SJSA1 (cell line): ENCODE results near the gene ABCA6. TPM values are rescaled to one million over a fixed set of nuclear protein-coding genes. Genes with fewer than 3 reads are reported as not detected.
"Not testable (repeated sequence)": the region's sequence is repeated elsewhere in the genome, so short reads cannot be mapped to it uniquely, and the experiment has no call there.

Experiments
- DNase-seq, 2 experiments: peaks; one replicate each; pipeline ENCODE4 v3.0.0-alpha.2; 2015 to 2020; ENCODE audit warnings: low spot score in 2 of 2, low read depth in 1 of 2
- H3K27ac ChIP-seq: fragments of 250-450 bp; sonication (Bioruptor Pico); 2 replicates; pipeline ENCODE4 v1.5.1; 2020; ENCODE audit warnings: mild to moderate bottlenecking, moderate library complexity
- H3K27me3 ChIP-seq: fragments of 250-450 bp; sonication (Bioruptor Pico); replicated peaks from 2 replicates; pipeline ENCODE4 v1.5.1; 2020; ENCODE audit warnings: mild to moderate bottlenecking, moderate library complexity
- H3K36me3 ChIP-seq: fragments of 250-450 bp; sonication (Bioruptor Pico); 2 replicates; pipeline ENCODE4 v1.5.1; 2020; ENCODE audit warnings: mild to moderate bottlenecking
- H3K4me1 ChIP-seq: fragments of 250-450 bp; sonication (Bioruptor Pico); replicated peaks from 2 replicates; pipeline ENCODE4 v1.6.1; 2021; ENCODE audit warnings: mild to moderate bottlenecking
- H3K4me3 ChIP-seq: fragments of 250-450 bp; sonication (Bioruptor Pico); 2 replicates; pipeline ENCODE4 v1.5.1; 2020; ENCODE audit warnings: mild to moderate bottlenecking
- H3K9me3 ChIP-seq: fragments of 250-450 bp; sonication (Bioruptor Pico); replicated peaks from 2 replicates; pipeline ENCODE4 v1.5.1; 2020; ENCODE audit warnings: mild to moderate bottlenecking
- total RNA-seq: library from RNA; depleted of rRNA; stranded (reverse); fragments of >200 nt; shearing (Covaris generic); gene quantifications from 2 replicates; pipeline ENCODE4 v1.2.3, GENCODE V29; 2014; rRNA removed

ABCA6 gene
- not detected in 2 replicates for total RNA-seq

- no peaks in the 10 kb centered on the region; the same call in 1 of the 2 replicates for H3K4me1 ChIP-seq
- H3K27ac ChIP-seq, result no peak within 1 kb of the TSS
- no peaks in the 10 kb centered on the region for H3K9me3 ChIP-seq
- peak in 1 of 2 experiments; percentile 15 for DNase-seq
- H3K36me3 ChIP-seq, result no peaks in the 10 kb centered on the region
- H3K27me3 ChIP-seq, result no peaks in the 10 kb centered on the region
- no peak within 1 kb of the TSS for H3K4me3 ChIP-seq
These were observed at the start of gene ABCA6 for GRCh38 chr17:69141431-69142174. TSS of gene ABCA6 (minus strand) at chr17:69141895. CDS start at chr17:69140703, 1,192 bp downstream.

- H3K4me3 ChIP-seq, result no peak overlapping the region
- no peaks in the 10 kb centered on the region for H3K9me3 ChIP-seq
- H3K27ac ChIP-seq, result no peak overlapping the region
- no peaks in the 10 kb centered on the region; the same call in 1 of the 2 replicates for H3K27me3 ChIP-seq
- H3K4me1 ChIP-seq, result peaks cover 10% of the 10 kb centered on the region
- no peak for DNase-seq
- H3K36me3 ChIP-seq, result no peaks in the 10 kb centered on the region
These were observed 47.1 kb upstream of the ABCA6 start for GRCh38 chr17:69188796-69189195.

GRCh38 chr17:69188064-69188463 is 46.4 kb upstream of the ABCA6 start:
- H3K27ac ChIP-seq, result no peak overlapping the region

GRCh38 chr17:69187294-69187693 is 45.6 kb upstream of the ABCA6 start:
- Histone ChIP-seq H3K9me3 (no peaks in the 10 kb centered on the region), H3K4me1 (peaks cover 10% of the 10 kb centered on the region), H3K4me3 (no peak overlapping the region), H3K36me3 (no peaks in the 10 kb centered on the region), H3K27ac (no peak overlapping the region), H3K27me3 (no peaks in the 10 kb centered on the region; the same call in 1 of the 2 replicates)
- DNase-seq, result no peak

More at GRCh38 chr17:69188064-69188463, 46.4 kb upstream of the ABCA6 start:
- Histone ChIP-seq H3K4me1 (peaks cover 10% of the 10 kb centered on the region), H3K36me3 (no peaks in the 10 kb centered on the region), H3K27me3 (no peaks in the 10 kb centered on the region; the same call in 1 of the 2 replicates), H3K9me3 (no peaks in the 10 kb centered on the region), H3K4me3 (no peak overlapping the region)
- DNase-seq, result no peak

GRCh38 chr17:69179227-69179952 is 37.7 kb upstream of the ABCA6 start:
- Histone ChIP-seq H3K9me3 (no peaks in the 10 kb centered on the region), H3K27ac (no peak overlapping the region), H3K36me3 (no peaks in the 10 kb centered on the region), H3K27me3 (no peaks in the 10 kb centered on the region), H3K4me3 (no peak overlapping the region), H3K4me1 (peaks cover 30% of the 10 kb centered on the region)
- DNase-seq, result no peak

- Histone ChIP-seq H3K27me3 (no peaks in the 10 kb centered on the region), H3K27ac (peak overlapping the region; percentile 89), H3K4me3 (no peak overlapping the region), H3K36me3 (no peaks in the 10 kb centered on the region), H3K9me3 (no peaks in the 10 kb centered on the region), H3K4me1 (peaks cover 44% of the 10 kb centered on the region)
- DNase-seq, result no peak
These were observed 34.7 kb upstream of the ABCA6 start for GRCh38 chr17:69176457-69176795.

GRCh38 chr17:69175625-69176456 is 34.1 kb upstream of the ABCA6 start:
- Histone ChIP-seq H3K4me1 (peaks cover 44% of the 10 kb centered on the region), H3K27ac (peak overlapping the region; percentile 89), H3K36me3 (no peaks in the 10 kb centered on the region), H3K27me3 (no peaks in the 10 kb centered on the region), H3K9me3 (no peaks in the 10 kb centered on the region), H3K4me3 (no peak overlapping the region)
- DNase-seq, result peak; percentile 75 to 84

GRCh38 chr17:69175262-69175624 is 33.5 kb upstream of the ABCA6 start:
- no peaks in the 10 kb centered on the region for H3K27me3 ChIP-seq
- no peak overlapping the region for H3K4me3 ChIP-seq
- no peaks in the 10 kb centered on the region for H3K36me3 ChIP-seq
- no peaks in the 10 kb centered on the region for H3K9me3 ChIP-seq
- H3K27ac ChIP-seq, result peak overlapping the region; percentile 89
- peaks cover 44% of the 10 kb centered on the region for H3K4me1 ChIP-seq
- DNase-seq, result no peak

- Histone ChIP-seq H3K9me3 (no peaks in the 10 kb centered on the region), H3K36me3 (no peaks in the 10 kb centered on the region), H3K4me1 (peaks cover 40% of the 10 kb centered on the region), H3K4me3 (no peak overlapping the region), H3K27ac (no peak overlapping the region), H3K27me3 (no peaks in the 10 kb centered on the region)
- no peak for DNase-seq
These were observed 31.4 kb upstream of the ABCA6 start for GRCh38 chr17:69173118-69173517.

- Histone ChIP-seq H3K27me3 (no peaks in the 10 kb centered on the region), H3K9me3 (no peaks in the 10 kb centered on the region), H3K36me3 (no peaks in the 10 kb centered on the region), H3K27ac (no peak overlapping the region), H3K4me1 (peaks cover 24% of the 10 kb centered on the region), H3K4me3 (no peak overlapping the region)
- no peak for DNase-seq
These were observed 28.7 kb upstream of the ABCA6 start for GRCh38 chr17:69170377-69170776.

- not testable (repeated sequence) for H3K27me3 ChIP-seq, H3K4me1 ChIP-seq, H3K9me3 ChIP-seq, DNase-seq, H3K27ac ChIP-seq, H3K4me3 ChIP-seq, H3K36me3 ChIP-seq
These were observed 26.9 kb upstream of the ABCA6 start for GRCh38 chr17:69168642-69169041.

- no peaks in the 10 kb centered on the region for H3K27me3 ChIP-seq
- H3K36me3 ChIP-seq, result no peaks in the 10 kb centered on the region
- no peak overlapping the region for H3K4me3 ChIP-seq
- no peak overlapping the region for H3K27ac ChIP-seq
- no peaks in the 10 kb centered on the region for H3K9me3 ChIP-seq
- DNase-seq, result no peak
- no peaks in the 10 kb centered on the region for H3K4me1 ChIP-seq
These were observed 25.3 kb upstream of the ABCA6 start for GRCh38 chr17:69166957-69167356.

- Histone ChIP-seq H3K9me3 (no peaks in the 10 kb centered on the region), H3K4me3 (no peak overlapping the region), H3K4me1 (no peaks in the 10 kb centered on the region), H3K27ac (no peak overlapping the region), H3K27me3 (no peaks in the 10 kb centered on the region), H3K36me3 (no peaks in the 10 kb centered on the region)
- no peak for DNase-seq
These were observed 22.5 kb upstream of the ABCA6 start for GRCh38 chr17:69164206-69164605.

GRCh38 chr17:69159418-69159817 is 17.7 kb upstream of the ABCA6 start:
- Histone ChIP-seq H3K4me3 (no peak overlapping the region), H3K27me3 (no peaks in the 10 kb centered on the region), H3K4me1 (no peaks in the 10 kb centered on the region), H3K36me3 (no peaks in the 10 kb centered on the region), H3K27ac (no peak overlapping the region), H3K9me3 (no peaks in the 10 kb centered on the region)
- DNase-seq, result no peak
